BE2C (cell line): ENCODE results near the gene TMEM132A.

Experiments
- DNase-seq: peaks from one replicate; pipeline ENCODE4 v3.0.0-alpha.2; 2020
- H3K27me3 ChIP-seq: fragments of 250-450 bp; sonication (Bioruptor Pico); 2 replicates; pipeline ENCODE4 v1.5.1; 2020; ENCODE audit warnings: mild to moderate bottlenecking
- H3K36me3 ChIP-seq: fragments of 250-450 bp; sonication (Bioruptor Pico); 2 replicates; pipeline ENCODE4 v1.5.1; 2020; ENCODE audit warnings: mild to moderate bottlenecking
- H3K4me1 ChIP-seq: fragments of 250-450 bp; sonication (Bioruptor Pico); 2 replicates; pipeline ENCODE4 v1.5.1; 2020
- H3K4me3 ChIP-seq: 2 replicates; pipeline ENCODE4 v1.5.1; 2011; ENCODE audit warnings: low read depth, low read length
- H3K9me3 ChIP-seq: fragments of 250-450 bp; sonication (Bioruptor Pico); 2 replicates; pipeline ENCODE4 v1.5.1; 2020
- TF ChIP-seq, protein P1 (sequence below): IDR thresholded peaks from 2 replicates; pipeline ENCODE4 v1.5.1; 2012; ENCODE audit warnings: mild to moderate bottlenecking, low read depth, low read length

The TMEM132A gene

DNA sequence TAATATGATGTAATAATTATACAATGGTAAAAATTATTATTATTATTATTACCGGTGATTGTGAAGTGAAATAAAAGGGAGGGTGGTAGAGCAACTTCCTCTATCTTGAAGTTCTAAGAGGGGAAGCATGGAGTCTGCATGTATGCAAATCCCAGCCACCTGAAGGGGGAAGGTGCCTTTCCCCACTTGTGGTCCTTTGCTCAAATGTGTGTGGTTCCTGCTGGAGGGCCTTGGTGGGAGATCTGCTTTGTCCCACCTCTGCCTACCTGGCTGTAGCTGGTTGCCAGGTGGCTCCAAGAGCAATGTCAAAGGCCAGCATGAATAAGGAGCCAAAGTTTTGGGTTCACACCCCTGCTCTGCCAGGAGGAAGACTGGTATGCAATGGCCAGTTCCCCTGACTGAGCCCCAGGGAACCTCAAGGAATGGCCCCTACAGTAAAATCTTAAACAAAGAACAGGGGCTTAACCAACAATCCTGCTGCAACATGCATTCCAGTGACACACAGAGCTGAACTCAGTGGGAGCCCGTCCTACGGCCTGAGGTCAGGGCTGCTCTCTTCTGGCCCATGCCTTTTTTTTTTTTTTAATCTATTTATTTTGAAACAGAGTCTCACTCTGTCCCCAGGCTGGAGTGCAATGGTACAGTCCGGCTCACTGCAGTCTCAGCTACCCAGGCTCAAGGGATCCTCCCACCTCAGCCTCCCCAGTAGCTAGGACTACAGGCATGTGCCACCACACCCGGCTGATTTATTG is 8.5 kb downstream of the TMEM132A start:
- Histone ChIP-seq H3K4me1 (no peaks in the 10 kb centered on the region), H3K4me3 (no peak overlapping the region), H3K9me3 (no peaks in the 10 kb centered on the region), H3K27me3 (no peaks in the 10 kb centered on the region), H3K36me3 (peaks cover 13% of the 10 kb centered on the region)
- TF ChIP-seq, protein P1, sequence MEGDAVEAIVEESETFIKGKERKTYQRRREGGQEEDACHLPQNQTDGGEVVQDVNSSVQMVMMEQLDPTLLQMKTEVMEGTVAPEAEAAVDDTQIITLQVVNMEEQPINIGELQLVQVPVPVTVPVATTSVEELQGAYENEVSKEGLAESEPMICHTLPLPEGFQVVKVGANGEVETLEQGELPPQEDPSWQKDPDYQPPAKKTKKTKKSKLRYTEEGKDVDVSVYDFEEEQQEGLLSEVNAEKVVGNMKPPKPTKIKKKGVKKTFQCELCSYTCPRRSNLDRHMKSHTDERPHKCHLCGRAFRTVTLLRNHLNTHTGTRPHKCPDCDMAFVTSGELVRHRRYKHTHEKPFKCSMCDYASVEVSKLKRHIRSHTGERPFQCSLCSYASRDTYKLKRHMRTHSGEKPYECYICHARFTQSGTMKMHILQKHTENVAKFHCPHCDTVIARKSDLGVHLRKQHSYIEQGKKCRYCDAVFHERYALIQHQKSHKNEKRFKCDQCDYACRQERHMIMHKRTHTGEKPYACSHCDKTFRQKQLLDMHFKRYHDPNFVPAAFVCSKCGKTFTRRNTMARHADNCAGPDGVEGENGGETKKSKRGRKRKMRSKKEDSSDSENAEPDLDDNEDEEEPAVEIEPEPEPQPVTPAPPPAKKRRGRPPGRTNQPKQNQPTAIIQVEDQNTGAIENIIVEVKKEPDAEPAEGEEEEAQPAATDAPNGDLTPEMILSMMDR = no peak
- DNase-seq = no peak

- no peaks in the 10 kb centered on the region for H3K4me1 ChIP-seq
- DNase-seq = no peak
Measured at GRCh38 chr11:60933416-60934123, 9.3 kb downstream of the TMEM132A start.

GRCh38 chr11:60934124-60934789 is 10.0 kb downstream of the TMEM132A start:
- no peaks in the 10 kb centered on the region for H3K9me3 ChIP-seq
- no peaks in the 10 kb centered on the region for H3K4me1 ChIP-seq
- H3K36me3 ChIP-seq = peaks cover 5% of the 10 kb centered on the region; the same call in 1 of the 2 replicates
- TF ChIP-seq, protein P1 = no peak
- no peak for DNase-seq
- H3K27me3 ChIP-seq = no peaks in the 10 kb centered on the region
- H3K4me3 ChIP-seq = no peak overlapping the region

More at GRCh38 chr11:60933416-60934123, 9.3 kb downstream of the TMEM132A start:
- TF ChIP-seq, protein P1 = no peak
- no peak overlapping the region for H3K4me3 ChIP-seq
- H3K27me3 ChIP-seq = no peaks in the 10 kb centered on the region
- peaks cover 8% of the 10 kb centered on the region for H3K36me3 ChIP-seq
- no peaks in the 10 kb centered on the region for H3K9me3 ChIP-seq

- Histone ChIP-seq H3K9me3 (no peaks in the 10 kb centered on the region), H3K4me3 (no peak overlapping the region), H3K27me3 (no peaks in the 10 kb centered on the region), H3K4me1 (no peaks in the 10 kb centered on the region), H3K36me3 (peaks cover 5% of the 10 kb centered on the region; the same call in 1 of the 2 replicates)
- TF ChIP-seq, protein P1 = no peak
- DNase-seq = no peak
Measured at GRCh38 chr11:60934790-60935605, 10.7 kb downstream of the TMEM132A start.

GRCh38 chr11:60935676-60936442 is 11.6 kb downstream of the TMEM132A start:
- TF ChIP-seq, protein P1 = no peak
- Histone ChIP-seq H3K9me3 (no peaks in the 10 kb centered on the region), H3K27me3 (no peaks in the 10 kb centered on the region), H3K4me1 (no peaks in the 10 kb centered on the region), H3K4me3 (no peak overlapping the region), H3K36me3 (peaks cover 5% of the 10 kb centered on the region; the same call in 1 of the 2 replicates)
- DNase-seq = no peak
